ENCODE data around the gene PYGO2.

The PYGO2 gene

DNA sequence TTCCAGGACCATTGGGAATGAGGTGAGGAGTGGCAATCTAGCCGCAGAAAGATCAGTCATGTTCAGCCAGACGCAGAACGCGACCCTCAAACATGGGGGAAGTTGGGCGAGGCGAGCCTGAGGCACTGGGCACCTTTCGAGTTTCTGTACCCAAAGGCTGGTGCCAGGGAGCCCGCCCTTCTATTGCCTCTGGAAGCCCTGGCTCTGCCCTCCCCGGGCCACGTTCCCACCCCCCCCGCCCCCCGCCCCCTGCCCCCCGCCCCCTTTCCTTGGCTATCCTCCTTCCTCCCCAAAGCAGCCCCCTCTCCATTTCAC, 38.8 kb upstream of the PYGO2 start:
- H3K27ac ChIP-seq, result peak overlapping the region; percentile 94
- H3K9me3 ChIP-seq (ENCODE audit: control insufficient read depth, low read length), result no peaks in the 10 kb centered on the region
- peak overlapping the region; percentile 95 for H3K4me3 ChIP-seq (ENCODE audit: low read depth, low read length)
- H3K9ac ChIP-seq, result no peak overlapping the region
- no peaks in the 10 kb centered on the region for H3K36me3 ChIP-seq (ENCODE audit: control insufficient read depth, insufficient read depth, low read length)
- H3K27me3 ChIP-seq (ENCODE audit: control insufficient read depth, insufficient read depth, low read length), result no peaks in the 10 kb centered on the region
- peaks cover 2% of the 10 kb centered on the region for H3K79me2 ChIP-seq
- H3K4me1 ChIP-seq, result peaks cover 5% of the 10 kb centered on the region
- H3K4me2 ChIP-seq (ENCODE audit: low read length), result peak overlapping the region; percentile 78
- TF ChIP-seq, protein P1, sequence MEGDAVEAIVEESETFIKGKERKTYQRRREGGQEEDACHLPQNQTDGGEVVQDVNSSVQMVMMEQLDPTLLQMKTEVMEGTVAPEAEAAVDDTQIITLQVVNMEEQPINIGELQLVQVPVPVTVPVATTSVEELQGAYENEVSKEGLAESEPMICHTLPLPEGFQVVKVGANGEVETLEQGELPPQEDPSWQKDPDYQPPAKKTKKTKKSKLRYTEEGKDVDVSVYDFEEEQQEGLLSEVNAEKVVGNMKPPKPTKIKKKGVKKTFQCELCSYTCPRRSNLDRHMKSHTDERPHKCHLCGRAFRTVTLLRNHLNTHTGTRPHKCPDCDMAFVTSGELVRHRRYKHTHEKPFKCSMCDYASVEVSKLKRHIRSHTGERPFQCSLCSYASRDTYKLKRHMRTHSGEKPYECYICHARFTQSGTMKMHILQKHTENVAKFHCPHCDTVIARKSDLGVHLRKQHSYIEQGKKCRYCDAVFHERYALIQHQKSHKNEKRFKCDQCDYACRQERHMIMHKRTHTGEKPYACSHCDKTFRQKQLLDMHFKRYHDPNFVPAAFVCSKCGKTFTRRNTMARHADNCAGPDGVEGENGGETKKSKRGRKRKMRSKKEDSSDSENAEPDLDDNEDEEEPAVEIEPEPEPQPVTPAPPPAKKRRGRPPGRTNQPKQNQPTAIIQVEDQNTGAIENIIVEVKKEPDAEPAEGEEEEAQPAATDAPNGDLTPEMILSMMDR (IDR thresholded peaks at IDR 0.05), result no peak
- H2AFZ ChIP-seq, result no peak overlapping the region

DNA sequence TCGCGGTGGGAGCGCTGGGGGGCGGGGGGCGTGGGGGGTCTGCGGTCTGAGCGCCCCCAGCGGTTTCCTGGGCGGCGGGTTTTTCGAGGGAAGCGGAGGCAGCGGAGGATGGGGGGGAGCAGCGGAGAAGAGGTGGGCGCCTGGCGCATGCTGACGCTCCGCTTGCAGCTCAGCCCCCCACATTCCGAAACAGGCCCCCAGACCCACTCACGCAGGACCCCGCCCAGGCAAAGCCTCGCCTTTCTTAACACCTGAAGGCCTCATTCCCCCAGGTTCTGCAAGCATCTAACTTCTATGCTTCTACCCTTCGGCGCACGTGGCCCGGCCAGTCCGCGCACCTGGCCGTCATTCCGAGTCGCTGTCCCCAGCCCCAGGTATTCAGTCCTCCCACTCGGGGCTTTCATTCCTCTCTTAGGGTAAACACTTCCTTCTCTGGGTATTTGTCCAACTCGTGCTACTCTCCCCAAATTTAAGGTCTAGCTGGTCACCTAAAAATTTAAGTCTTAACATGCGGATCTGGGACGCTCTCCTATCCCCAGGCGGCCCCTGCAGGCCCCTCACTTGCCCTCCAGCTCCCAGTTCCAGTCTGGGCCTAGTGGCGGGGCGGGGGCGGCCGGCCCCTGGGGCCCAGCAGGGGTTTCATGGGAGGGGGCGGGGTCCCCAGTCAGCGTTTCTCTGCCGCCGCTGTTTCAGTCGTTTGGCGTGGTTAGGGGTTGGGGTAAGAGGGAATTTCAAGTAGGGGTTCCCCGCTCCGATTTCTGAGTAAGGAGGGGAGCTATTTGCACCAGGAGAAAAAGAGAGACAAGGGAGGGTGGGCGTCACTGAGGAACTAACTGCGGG, 38.2 kb upstream of the PYGO2 start:
- Histone ChIP-seq H3K4me3 (ENCODE audit: low read depth, low read length) (peak overlapping the region; percentile 60), H3K27ac (peak overlapping the region; percentile 94), H3K36me3 (ENCODE audit: control insufficient read depth, insufficient read depth, low read length) (no peaks in the 10 kb centered on the region), H2AFZ (peak overlapping the region; percentile 15), H3K27me3 (ENCODE audit: control insufficient read depth, insufficient read depth, low read length) (no peaks in the 10 kb centered on the region), H3K4me2 (ENCODE audit: low read length) (peak overlapping the region; percentile 78), H3K9ac (no peak overlapping the region), H3K4me1 (peaks cover 3% of the 10 kb centered on the region), H3K79me2 (peaks cover 2% of the 10 kb centered on the region), H3K9me3 (ENCODE audit: control insufficient read depth, low read length) (no peaks in the 10 kb centered on the region)
- TF ChIP-seq, protein P1 (IDR thresholded peaks at IDR 0.05), result no peak

DNA sequence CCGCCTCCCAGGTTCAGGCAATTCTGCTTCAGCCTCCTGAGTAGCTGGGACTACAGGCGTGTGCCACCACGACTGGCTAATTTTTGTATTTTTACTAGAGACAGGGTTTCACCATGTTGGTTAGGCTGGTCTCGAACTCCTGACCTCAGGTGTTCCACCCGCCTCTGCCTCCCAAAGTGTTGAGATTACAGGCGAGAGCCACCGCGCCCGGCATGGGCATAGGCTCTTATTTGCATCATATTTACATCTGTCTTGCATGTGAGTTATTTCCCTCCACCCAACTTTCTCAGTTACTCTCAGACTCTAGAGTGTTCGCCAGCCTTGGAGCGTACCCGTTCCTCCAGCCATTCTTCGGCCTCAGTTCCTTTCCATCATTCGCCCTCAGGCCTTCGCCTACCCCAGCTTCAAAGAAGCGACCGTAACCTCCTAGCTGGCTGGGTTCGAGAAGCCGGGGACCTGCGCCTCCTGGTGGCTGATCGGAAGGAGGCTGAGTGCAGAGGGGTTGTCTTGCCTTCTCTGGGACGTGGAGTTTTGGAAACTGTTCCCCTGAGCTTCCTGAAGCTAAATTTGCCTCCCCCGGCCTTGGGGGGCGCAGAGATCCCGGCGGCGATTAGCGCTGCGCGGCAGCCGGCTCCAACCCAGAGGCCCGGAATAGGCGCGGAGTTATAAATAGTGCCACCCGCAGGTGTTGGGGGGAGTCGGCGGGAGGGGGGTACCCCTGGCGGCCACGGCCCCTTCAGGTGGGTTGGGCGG, 37.4 kb upstream of the PYGO2 start:
- TF ChIP-seq, protein P1 (IDR thresholded peaks at IDR 0.05), result peak; percentile 66
- no peaks in the 10 kb centered on the region for H3K4me1 ChIP-seq
- H3K36me3 ChIP-seq (ENCODE audit: control insufficient read depth, insufficient read depth, low read length), result no peaks in the 10 kb centered on the region
- H3K9ac ChIP-seq, result no peak overlapping the region
- no peak overlapping the region for H3K27ac ChIP-seq
- peak overlapping the region; percentile 25 for H3K4me2 ChIP-seq (ENCODE audit: low read length)
- H2AFZ ChIP-seq, result peak overlapping the region; percentile 64
- H3K9me3 ChIP-seq (ENCODE audit: control insufficient read depth, low read length), result no peaks in the 10 kb centered on the region
- no peaks in the 10 kb centered on the region for H3K79me2 ChIP-seq
- no peaks in the 10 kb centered on the region for H3K27me3 ChIP-seq (ENCODE audit: control insufficient read depth, insufficient read depth, low read length)
- peak overlapping the region; percentile 60 for H3K4me3 ChIP-seq (ENCODE audit: low read depth, low read length)

DNA sequence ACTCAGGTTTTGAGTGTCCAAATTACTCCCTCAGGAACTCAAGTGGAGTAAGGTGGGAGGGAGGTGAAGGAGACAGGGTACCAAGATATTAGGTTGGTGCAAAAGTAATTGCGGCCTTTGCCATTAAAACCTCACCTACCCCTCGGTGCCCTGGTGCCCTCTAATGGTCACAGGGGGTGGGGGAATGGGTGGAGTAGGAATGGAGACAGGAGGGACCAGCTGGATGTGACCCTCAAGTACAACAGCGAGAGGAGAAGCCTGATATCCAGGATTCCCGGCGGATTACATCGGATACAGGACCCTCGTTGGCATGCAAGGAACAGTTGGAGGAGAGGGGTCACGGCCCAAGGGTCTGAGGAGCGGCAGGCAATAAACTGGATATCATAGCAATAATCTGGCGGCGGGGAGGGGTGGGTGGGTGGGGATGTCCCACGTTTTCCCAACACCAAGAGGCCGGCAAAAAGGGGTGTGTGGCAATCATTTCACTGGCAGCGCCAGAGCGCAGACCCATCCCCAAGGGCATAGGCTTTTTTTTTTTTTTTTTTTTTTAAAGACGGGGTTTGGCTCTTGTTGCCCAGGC, 36.7 kb upstream of the PYGO2 start:
- H3K4me1 ChIP-seq, result no peaks in the 10 kb centered on the region
- H3K27me3 ChIP-seq (ENCODE audit: control insufficient read depth, insufficient read depth, low read length), result no peaks in the 10 kb centered on the region
- H3K4me2 ChIP-seq (ENCODE audit: low read length), result no peak overlapping the region
- H3K79me2 ChIP-seq, result no peaks in the 10 kb centered on the region
- no peaks in the 10 kb centered on the region for H3K36me3 ChIP-seq (ENCODE audit: control insufficient read depth, insufficient read depth, low read length)
- no peak overlapping the region for H3K27ac ChIP-seq
- TF ChIP-seq, protein P1 (IDR thresholded peaks at IDR 0.05), result no peak
- H3K9ac ChIP-seq, result no peak overlapping the region
- no peak overlapping the region for H2AFZ ChIP-seq
- no peaks in the 10 kb centered on the region for H3K9me3 ChIP-seq (ENCODE audit: control insufficient read depth, low read length)
- H3K4me3 ChIP-seq (ENCODE audit: low read depth, low read length), result no peak overlapping the region

Measured in parathyroid adenoma (tissue), 2 donors.